WERI-Rb-1 (cell line): ENCODE measurements around the gene MLEC.

Source experiments
- DNase-seq: peaks from one replicate; pipeline ENCODE4 v3.0.0-alpha.2; 2020
- H3K27ac ChIP-seq: fragments of 250-450 bp; sonication (Bioruptor Pico); 2 replicates; pipeline ENCODE4 v1.5.1; 2020; ENCODE audit warnings: mild to moderate bottlenecking, moderate library complexity
- H3K27me3 ChIP-seq: fragments of 250-450 bp; sonication (Bioruptor Pico); 2 replicates; pipeline ENCODE4 v1.5.1; 2021; ENCODE audit warnings: mild to moderate bottlenecking, low read depth, moderate library complexity; ENCODE audit not compliant: insufficient read depth, severe bottlenecking
- H3K36me3 ChIP-seq: fragments of 250-450 bp; sonication (Bioruptor Pico); 2 replicates; pipeline ENCODE4 v1.5.1; 2020; ENCODE audit warnings: mild to moderate bottlenecking, moderate library complexity
- H3K4me3 ChIP-seq: 2 replicates; pipeline ENCODE4 v1.5.1; 2011; ENCODE audit warnings: low read depth, mild to moderate bottlenecking, control low read depth, low read length
- H3K9me3 ChIP-seq: fragments of 250-450 bp; sonication (Bioruptor Pico); 2 replicates; pipeline ENCODE4 v1.5.1; 2021; ENCODE audit warnings: mild to moderate bottlenecking, moderate library complexity; ENCODE audit not compliant: severe bottlenecking
- CTCF ChIP-seq: IDR thresholded peaks from 2 replicates; pipeline ENCODE4 v1.5.1; 2011; ENCODE audit warnings: low read depth, mild to moderate bottlenecking, control low read depth, inconsistent platforms, low read length

The MLEC gene

GRCh38 chr12:120692524-120693033, 5.6 kb downstream of the MLEC start:
- Histone ChIP-seq H3K9me3 (no peaks in the 10 kb centered on the region), H3K27me3 (no peaks in the 10 kb centered on the region), H3K4me3 (no peak overlapping the region), H3K27ac (no peak overlapping the region), H3K36me3 (peaks cover 54% of the 10 kb centered on the region)
- DNase-seq: no peak
- no peak for TF ChIP-seq CTCF

- Histone ChIP-seq H3K36me3 (peaks cover 59% of the 10 kb centered on the region), H3K4me3 (no peak overlapping the region), H3K27ac (no peak overlapping the region), H3K9me3 (no peaks in the 10 kb centered on the region), H3K27me3 (no peaks in the 10 kb centered on the region)
- TF ChIP-seq CTCF: no peak
- no peak for DNase-seq
These were observed 6.9 kb downstream of the MLEC start for GRCh38 chr12:120693848-120694247.

- H3K36me3 ChIP-seq: peaks cover 74% of the 10 kb centered on the region
- no peak for DNase-seq
These were observed 9.7 kb downstream of the MLEC start for GRCh38 chr12:120696626-120697025.

GRCh38 chr12:120697344-120697743, 10.4 kb downstream of the MLEC start:
- peak; percentile 52 for DNase-seq
- no peak overlapping the region for H3K4me3 ChIP-seq
- H3K9me3 ChIP-seq: no peaks in the 10 kb centered on the region
- H3K27me3 ChIP-seq: no peaks in the 10 kb centered on the region
- H3K36me3 ChIP-seq: peaks cover 75% of the 10 kb centered on the region
- H3K27ac ChIP-seq: no peak overlapping the region
- no peak for TF ChIP-seq CTCF

More at GRCh38 chr12:120696626-120697025, 9.7 kb downstream of the MLEC start:
- H3K27me3 ChIP-seq: no peaks in the 10 kb centered on the region
- H3K4me3 ChIP-seq: no peak overlapping the region
- TF ChIP-seq CTCF: no peak
- no peak overlapping the region for H3K27ac ChIP-seq
- no peaks in the 10 kb centered on the region for H3K9me3 ChIP-seq

- H3K4me3 ChIP-seq: no peak overlapping the region
- no peak overlapping the region for H3K27ac ChIP-seq
- H3K27me3 ChIP-seq: no peaks in the 10 kb centered on the region
- DNase-seq: no peak
- no peak for TF ChIP-seq CTCF
- H3K9me3 ChIP-seq: no peaks in the 10 kb centered on the region
- peaks cover 67% of the 10 kb centered on the region for H3K36me3 ChIP-seq
These were observed 11.7 kb downstream of the MLEC start for GRCh38 chr12:120698665-120699064.

GRCh38 chr12:120699553-120699952, 12.6 kb downstream of the MLEC start:
- no peak overlapping the region for H3K4me3 ChIP-seq
- no peak for TF ChIP-seq CTCF
- no peak overlapping the region for H3K27ac ChIP-seq
- no peaks in the 10 kb centered on the region for H3K27me3 ChIP-seq
- no peak for DNase-seq
- H3K36me3 ChIP-seq: peaks cover 58% of the 10 kb centered on the region
- no peaks in the 10 kb centered on the region for H3K9me3 ChIP-seq
